NT2/D1 (cell line): ENCODE results near the gene AMIGO1.

Source experiments
- SUZ12 ChIP-seq: IDR thresholded peaks from 2 replicates; pipeline ENCODE4 v1.6.1; 2011; ENCODE audit not compliant: insufficient read length, insufficient read depth; ENCODE audit errors: extremely low read depth
- ZNF274 ChIP-seq: IDR thresholded peaks from 2 replicates; pipeline ENCODE4 v1.6.1; 2011; ENCODE audit warnings: mild to moderate bottlenecking, low read depth, low read length

DNA sequence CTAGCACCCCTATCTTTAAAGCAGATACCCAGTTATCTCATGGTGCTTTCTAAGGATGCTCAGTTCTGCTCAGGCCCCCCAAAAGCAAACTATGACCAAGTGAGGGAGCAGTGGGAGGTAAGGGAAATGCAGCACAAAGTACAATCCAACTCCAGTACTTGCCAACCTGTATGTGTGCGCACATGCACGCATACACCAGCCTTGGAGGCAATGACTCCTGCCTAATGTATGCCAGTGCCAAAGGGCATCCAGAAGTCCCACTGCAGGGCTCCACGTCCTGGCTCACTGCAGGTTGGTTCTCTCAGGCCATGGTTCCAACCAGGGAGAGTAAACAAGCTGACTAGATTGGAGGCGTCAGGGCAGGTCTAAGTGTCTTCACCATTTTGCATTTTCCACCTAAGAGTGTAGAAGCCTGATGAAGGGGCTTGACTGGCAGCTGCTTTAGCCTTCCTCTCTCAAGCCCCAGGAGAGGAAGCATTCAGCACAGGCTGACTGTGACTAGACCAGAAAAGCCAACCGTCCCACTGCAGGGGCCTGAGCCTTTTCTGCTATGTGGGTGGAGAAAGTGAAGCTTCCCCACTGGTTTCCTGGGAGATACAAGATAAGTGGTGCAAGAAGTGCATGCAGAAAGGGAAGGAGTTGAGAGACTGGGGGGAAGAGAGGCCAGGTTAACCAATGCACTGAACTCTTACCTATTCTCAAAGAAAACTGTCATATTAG is 7.7 kb downstream of the AMIGO1 start:
- TF ChIP-seq ZNF274 (no peak), SUZ12 (no peak)
